ENCODE results near the gene SLC25A41.

The SLC25A41 gene

GRCh38 chr19:6452899-6453298, 19.3 kb upstream of the SLC25A41 start:
- TF ChIP-seq, protein P1, sequence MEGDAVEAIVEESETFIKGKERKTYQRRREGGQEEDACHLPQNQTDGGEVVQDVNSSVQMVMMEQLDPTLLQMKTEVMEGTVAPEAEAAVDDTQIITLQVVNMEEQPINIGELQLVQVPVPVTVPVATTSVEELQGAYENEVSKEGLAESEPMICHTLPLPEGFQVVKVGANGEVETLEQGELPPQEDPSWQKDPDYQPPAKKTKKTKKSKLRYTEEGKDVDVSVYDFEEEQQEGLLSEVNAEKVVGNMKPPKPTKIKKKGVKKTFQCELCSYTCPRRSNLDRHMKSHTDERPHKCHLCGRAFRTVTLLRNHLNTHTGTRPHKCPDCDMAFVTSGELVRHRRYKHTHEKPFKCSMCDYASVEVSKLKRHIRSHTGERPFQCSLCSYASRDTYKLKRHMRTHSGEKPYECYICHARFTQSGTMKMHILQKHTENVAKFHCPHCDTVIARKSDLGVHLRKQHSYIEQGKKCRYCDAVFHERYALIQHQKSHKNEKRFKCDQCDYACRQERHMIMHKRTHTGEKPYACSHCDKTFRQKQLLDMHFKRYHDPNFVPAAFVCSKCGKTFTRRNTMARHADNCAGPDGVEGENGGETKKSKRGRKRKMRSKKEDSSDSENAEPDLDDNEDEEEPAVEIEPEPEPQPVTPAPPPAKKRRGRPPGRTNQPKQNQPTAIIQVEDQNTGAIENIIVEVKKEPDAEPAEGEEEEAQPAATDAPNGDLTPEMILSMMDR (IDR thresholded peaks at IDR 0.05; ENCODE audit: borderline replicate concordance, insufficient read depth, low read depth, low read length), result no peak
- H3K4me3 ChIP-seq (ENCODE audit: low read depth, low read length), result no peak overlapping the region

DNA sequence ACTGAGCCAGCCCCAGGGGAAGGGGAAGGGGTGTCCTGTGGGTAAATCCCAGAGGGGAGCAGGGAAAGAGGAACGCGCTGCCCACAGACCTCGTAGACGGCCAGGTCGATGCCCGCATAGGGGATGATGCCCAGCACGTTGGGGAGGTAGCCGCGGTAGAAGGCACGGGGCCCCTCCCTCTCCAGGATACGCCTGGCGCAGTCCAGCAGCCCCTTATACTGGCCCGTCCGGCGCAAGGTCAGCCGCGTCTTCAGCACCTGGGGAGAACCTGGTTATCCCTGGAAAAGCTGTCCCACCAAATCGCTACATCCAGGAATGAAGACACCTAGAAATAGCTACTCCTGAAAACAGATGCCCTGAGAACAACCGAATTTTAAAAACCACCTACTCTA, 18.7 kb upstream of the SLC25A41 start:
- no peak overlapping the region for H3K4me3 ChIP-seq (ENCODE audit: low read depth, low read length)
- TF ChIP-seq, protein P1 (IDR thresholded peaks at IDR 0.05; ENCODE audit: borderline replicate concordance, insufficient read depth, low read depth, low read length), result no peak

DNA sequence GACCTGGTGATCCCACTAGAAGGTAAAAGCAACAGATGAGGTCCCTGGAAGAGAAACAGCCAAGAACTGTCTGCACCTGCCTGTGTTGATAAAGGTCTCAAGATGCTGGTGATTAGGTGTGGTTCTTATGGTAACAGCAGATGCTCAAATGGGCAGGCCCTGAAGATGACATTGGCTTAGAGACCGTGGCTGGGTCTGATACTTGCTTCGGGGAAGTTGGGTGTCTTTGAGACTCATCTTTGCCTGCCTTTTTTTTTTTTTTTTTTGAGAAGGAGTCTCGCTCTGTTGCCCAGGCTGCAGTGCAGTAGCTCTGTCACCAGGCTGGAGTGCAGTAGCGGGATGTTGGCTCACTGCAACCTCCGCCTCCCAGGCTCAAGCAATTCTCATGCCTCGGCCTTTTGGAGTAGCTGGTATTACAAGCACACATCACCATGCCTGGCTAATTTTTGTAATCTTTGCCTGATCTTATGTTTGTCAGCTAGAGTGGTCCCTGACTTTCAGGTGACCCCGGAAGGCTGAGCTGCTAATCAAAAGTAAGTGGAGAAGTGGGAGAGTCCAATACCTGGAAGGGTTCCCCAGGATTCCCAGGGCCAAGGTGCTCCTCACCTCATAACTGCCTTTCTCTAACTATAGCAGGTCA, 18.1 kb upstream of the SLC25A41 start:
- TF ChIP-seq, protein P1 (IDR thresholded peaks at IDR 0.05; ENCODE audit: borderline replicate concordance, insufficient read depth, low read depth, low read length), result no peak
- H3K4me3 ChIP-seq (ENCODE audit: low read depth, low read length), result no peak overlapping the region

DNA sequence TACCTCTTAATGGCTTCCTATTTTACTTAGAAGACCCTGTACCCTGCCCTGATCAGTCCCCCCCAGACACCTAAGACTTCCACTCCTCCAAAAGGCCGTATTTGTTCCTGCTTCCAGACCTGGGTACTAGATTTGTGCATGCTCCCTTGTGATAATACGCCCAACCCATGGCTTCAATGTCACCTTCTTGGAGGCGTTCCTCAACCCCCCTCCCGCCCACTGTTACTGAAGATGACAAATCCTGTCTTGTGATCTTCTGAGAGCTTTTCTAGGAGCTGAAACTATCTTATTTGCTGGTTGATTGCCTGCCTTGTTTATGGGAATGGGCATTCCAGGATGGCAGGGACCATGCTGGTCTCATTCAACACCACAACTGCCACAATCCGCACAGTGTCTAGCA, 16.6 kb upstream of the SLC25A41 start:
- no peak overlapping the region for H3K4me3 ChIP-seq (ENCODE audit: low read depth, low read length)
- TF ChIP-seq, protein P1 (IDR thresholded peaks at IDR 0.05; ENCODE audit: borderline replicate concordance, insufficient read depth, low read depth, low read length), result no peak

DNA sequence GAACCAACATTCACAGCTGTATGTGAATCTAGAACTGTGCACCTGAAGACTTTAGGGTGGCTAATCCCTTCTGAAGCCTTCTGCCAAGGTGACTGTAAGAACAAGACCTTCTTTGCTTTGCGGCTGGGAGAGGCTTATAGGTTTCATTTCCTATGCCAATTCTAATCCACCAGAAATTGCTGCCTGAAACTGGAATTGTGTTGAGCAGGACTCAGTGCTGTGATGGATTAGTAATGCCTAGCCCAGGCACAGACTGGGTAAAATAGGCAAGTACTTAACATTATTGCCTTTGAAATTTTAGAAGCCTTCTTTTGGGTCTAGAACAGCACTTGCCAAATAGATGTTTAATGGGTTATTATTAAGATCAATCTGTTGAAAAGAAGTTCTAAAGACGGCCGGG, 14.5 kb upstream of the SLC25A41 start:
- no peak overlapping the region for H3K4me3 ChIP-seq (ENCODE audit: low read depth, low read length)
- TF ChIP-seq, protein P1 (IDR thresholded peaks at IDR 0.05; ENCODE audit: borderline replicate concordance, insufficient read depth, low read depth, low read length), result no peak

DNA sequence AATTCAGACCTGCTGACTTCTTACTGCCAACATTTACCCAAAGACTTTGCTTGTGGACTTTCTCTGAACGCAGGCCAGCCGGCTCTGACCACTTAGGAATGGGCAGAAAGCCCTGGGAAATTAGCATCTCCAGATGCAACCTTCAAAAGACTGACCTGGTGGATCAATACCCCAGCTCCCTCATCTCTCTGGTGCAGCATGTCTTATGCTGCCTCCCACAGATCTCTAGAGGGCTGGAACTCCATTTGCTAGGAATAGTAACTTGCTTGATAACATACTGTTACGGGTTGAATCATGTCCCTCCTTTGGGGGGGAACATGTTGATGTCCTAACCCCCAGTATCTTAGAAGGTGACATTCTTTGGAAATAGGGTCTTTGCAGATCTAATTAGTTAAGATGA, 12.9 kb upstream of the SLC25A41 start:
- no peak overlapping the region for H3K4me3 ChIP-seq (ENCODE audit: low read depth, low read length)
- TF ChIP-seq, protein P1 (IDR thresholded peaks at IDR 0.05; ENCODE audit: borderline replicate concordance, insufficient read depth, low read depth, low read length), result no peak

- no peak overlapping the region for H3K4me3 ChIP-seq (ENCODE audit: low read depth, low read length)
- TF ChIP-seq, protein P1 (IDR thresholded peaks at IDR 0.05; ENCODE audit: borderline replicate concordance, insufficient read depth, low read depth, low read length), result no peak
These were observed 10.4 kb upstream of the SLC25A41 start for GRCh38 chr19:6443986-6444385.

Measured in GM12875 (cell line).